ENCODE results near the gene TMEM26.

DNA sequence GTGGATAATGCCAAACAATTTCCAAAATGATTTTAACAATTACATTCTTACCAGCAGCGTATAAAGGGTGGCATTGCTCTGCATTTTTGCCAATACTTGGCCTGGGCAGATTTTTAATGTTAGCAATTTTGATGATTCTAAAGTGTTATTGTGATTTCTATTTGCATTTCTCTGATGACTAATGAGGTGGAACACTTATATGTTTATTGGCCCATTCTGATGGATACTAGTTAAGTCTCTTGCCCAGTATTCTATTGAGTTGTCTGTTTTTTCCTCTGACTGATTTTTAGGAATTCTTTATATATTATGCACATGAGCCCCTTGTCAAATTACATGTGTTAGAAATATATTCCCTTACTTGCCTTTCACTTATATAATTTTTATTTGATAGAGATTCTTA lies 86.8 kb downstream of the TMEM26 start:
- TF ChIP-seq, protein P1, sequence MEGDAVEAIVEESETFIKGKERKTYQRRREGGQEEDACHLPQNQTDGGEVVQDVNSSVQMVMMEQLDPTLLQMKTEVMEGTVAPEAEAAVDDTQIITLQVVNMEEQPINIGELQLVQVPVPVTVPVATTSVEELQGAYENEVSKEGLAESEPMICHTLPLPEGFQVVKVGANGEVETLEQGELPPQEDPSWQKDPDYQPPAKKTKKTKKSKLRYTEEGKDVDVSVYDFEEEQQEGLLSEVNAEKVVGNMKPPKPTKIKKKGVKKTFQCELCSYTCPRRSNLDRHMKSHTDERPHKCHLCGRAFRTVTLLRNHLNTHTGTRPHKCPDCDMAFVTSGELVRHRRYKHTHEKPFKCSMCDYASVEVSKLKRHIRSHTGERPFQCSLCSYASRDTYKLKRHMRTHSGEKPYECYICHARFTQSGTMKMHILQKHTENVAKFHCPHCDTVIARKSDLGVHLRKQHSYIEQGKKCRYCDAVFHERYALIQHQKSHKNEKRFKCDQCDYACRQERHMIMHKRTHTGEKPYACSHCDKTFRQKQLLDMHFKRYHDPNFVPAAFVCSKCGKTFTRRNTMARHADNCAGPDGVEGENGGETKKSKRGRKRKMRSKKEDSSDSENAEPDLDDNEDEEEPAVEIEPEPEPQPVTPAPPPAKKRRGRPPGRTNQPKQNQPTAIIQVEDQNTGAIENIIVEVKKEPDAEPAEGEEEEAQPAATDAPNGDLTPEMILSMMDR (IDR thresholded peaks at IDR 0.05): no peak
- TF ChIP-seq POLR2AphosphoS5 (IDR thresholded peaks at IDR 0.05): no peak

All from stomach (tissue), 4 donors.